HepG2 (cell line): ENCODE data around the gene MRPL43. TPM values are rescaled to one million over a fixed set of nuclear protein-coding genes. Genes with fewer than 3 reads are reported as not detected.

Experiments
- GZF1 ChIP-seq: sonication (generic); formaldehyde crosslinking; IDR thresholded peaks from 2 replicates; pipeline ENCODE4 v1.5.1; 2020; ENCODE audit warnings: mild to moderate bottlenecking, missing genetic modification reagents
- KAT2B ChIP-seq: fragments of 150-350 bp; IDR thresholded peaks from 2 replicates; pipeline ENCODE4 v1.6.1; 2014; ENCODE audit warnings: low read depth, low read length, borderline replicate concordance
- MEIS1 ChIP-seq: sonication (generic); formaldehyde crosslinking; IDR thresholded peaks from 2 replicates; pipeline ENCODE4 v1.9.0; 2021; ENCODE audit warnings: mild to moderate bottlenecking, missing genetic modification reagents, moderate library complexity, borderline replicate concordance
- MIER3 ChIP-seq: IDR thresholded peaks from 2 replicates; pipeline ENCODE4 v1.6.1; 2016; ENCODE audit warnings: missing compliant biosample characterization, borderline replicate concordance
- RAD21 ChIP-seq: fragments of 450-650 bp; formaldehyde crosslinking; IDR thresholded peaks from 2 replicates; pipeline ENCODE4 v1.5.0; 2020; ENCODE audit warnings: mild to moderate bottlenecking
- TBX3 ChIP-seq: fragments of 450-650 bp; IDR thresholded peaks from 2 replicates; pipeline ENCODE4 v1.6.1; 2017; ENCODE audit warnings: antibody characterized with exemption, mild to moderate bottlenecking, inconsistent platforms, borderline replicate concordance
- ZNF160 ChIP-seq: sonication (generic); formaldehyde crosslinking; IDR thresholded peaks from 2 replicates; pipeline ENCODE4 v1.8.0; 2022; ENCODE audit warnings: mild to moderate bottlenecking, inconsistent platforms, missing genetic modification reagents
- ZNF224 ChIP-seq: sonication (generic); formaldehyde crosslinking; IDR thresholded peaks from 2 replicates; pipeline ENCODE4 v1.5.0; 2020; ENCODE audit warnings: mild to moderate bottlenecking, missing genetic modification reagents
- ZNF3 ChIP-seq: IDR thresholded peaks from 2 replicates; pipeline ENCODE4 v1.7.0; 2017; ENCODE audit warnings: inconsistent platforms
- ZNF431 ChIP-seq: sonication (generic); formaldehyde crosslinking; IDR thresholded peaks from 2 replicates; pipeline ENCODE4 v1.9.0; 2022; ENCODE audit warnings: missing genetic modification reagents, low read depth, mild to moderate bottlenecking, borderline replicate concordance
- ZNF619 ChIP-seq: sonication (generic); formaldehyde crosslinking; IDR thresholded peaks from 2 replicates; pipeline ENCODE4 v1.4.0; 2020; ENCODE audit warnings: mild to moderate bottlenecking, missing genetic modification reagents
- ZNF761 ChIP-seq: sonication (generic); formaldehyde crosslinking; conservative IDR thresholded peaks from 2 replicates; pipeline ENCODE4 v1.4.0; 2020; ENCODE audit warnings: mild to moderate bottlenecking, missing genetic modification reagents
- polyA plus RNA-seq, 8 experiments: library from polyadenylated mRNA; depleted of rRNA in 3 of 8; stranded (reverse) in 7 of 8; unstranded in 1 of 8; fragments of >200 nt; fragmentation: Illumina TruSeq in 4 of 8; extraction: Trizol in 4 of 8; gene quantifications; 2 replicates each; pipeline versions ENCODE4 v1.2.1 to v1.2.3, GENCODE V29; 2011 to 2016; ENCODE audit warnings: low read depth in 4 of 8, missing spikeins in 1 of 8, mixed read lengths in 1 of 8; ENCODE audit not compliant: insufficient read depth in 1 of 8
- total RNA-seq, 5 experiments: library from RNA; depleted of rRNA; stranded (reverse); fragments of >200 nt; fragmentation: Illumina TruSeq; extraction: Trizol; gene quantifications; 2 replicates each; pipeline ENCODE4 v1.2.3, GENCODE V29; 2016; ENCODE audit warnings: low read depth in 1 of 5
- TF ChIP-seq, protein P1 (sequence below): sonication (generic); formaldehyde crosslinking; IDR thresholded peaks from 2 replicates; pipeline ENCODE4 v1.4.0; 2020; ENCODE audit warnings: missing genetic modification reagents
- TF ChIP-seq, protein P2 (sequence below), 2 experiments: fragments of 450-650 bp in 1 of 2; sonication (generic) in 1 of 2; formaldehyde crosslinking; IDR thresholded peaks; 2 replicates each; pipeline versions ENCODE4 v1.5.0 to v1.8.0; 2020 to 2022; ENCODE audit warnings: mild to moderate bottlenecking in 1 of 2, missing genetic modification reagents in 1 of 2
- TF ChIP-seq, protein P3 (sequence below): sonication (generic); formaldehyde crosslinking; IDR thresholded peaks from 2 replicates; pipeline ENCODE4 v1.8.0; 2023; ENCODE audit warnings: mild to moderate bottlenecking, missing genetic modification reagents
- TF ChIP-seq, protein P4 (sequence below): sonication (generic); formaldehyde crosslinking; IDR thresholded peaks from 2 replicates; pipeline ENCODE4 v1.4.0; 2020; ENCODE audit warnings: mild to moderate bottlenecking, missing genetic modification reagents
- TF ChIP-seq, protein P5 (sequence below): IDR thresholded peaks from 2 replicates; pipeline ENCODE4 v1.6.1; 2012; ENCODE audit warnings: inconsistent platforms

MRPL43 gene
- total and polyA plus RNA-seq, 2 of the 13 experiments (the other 11 are each of a cell fraction or from before 2014, with no cell fraction given): 71.0 to 73.7 TPM

DNA sequence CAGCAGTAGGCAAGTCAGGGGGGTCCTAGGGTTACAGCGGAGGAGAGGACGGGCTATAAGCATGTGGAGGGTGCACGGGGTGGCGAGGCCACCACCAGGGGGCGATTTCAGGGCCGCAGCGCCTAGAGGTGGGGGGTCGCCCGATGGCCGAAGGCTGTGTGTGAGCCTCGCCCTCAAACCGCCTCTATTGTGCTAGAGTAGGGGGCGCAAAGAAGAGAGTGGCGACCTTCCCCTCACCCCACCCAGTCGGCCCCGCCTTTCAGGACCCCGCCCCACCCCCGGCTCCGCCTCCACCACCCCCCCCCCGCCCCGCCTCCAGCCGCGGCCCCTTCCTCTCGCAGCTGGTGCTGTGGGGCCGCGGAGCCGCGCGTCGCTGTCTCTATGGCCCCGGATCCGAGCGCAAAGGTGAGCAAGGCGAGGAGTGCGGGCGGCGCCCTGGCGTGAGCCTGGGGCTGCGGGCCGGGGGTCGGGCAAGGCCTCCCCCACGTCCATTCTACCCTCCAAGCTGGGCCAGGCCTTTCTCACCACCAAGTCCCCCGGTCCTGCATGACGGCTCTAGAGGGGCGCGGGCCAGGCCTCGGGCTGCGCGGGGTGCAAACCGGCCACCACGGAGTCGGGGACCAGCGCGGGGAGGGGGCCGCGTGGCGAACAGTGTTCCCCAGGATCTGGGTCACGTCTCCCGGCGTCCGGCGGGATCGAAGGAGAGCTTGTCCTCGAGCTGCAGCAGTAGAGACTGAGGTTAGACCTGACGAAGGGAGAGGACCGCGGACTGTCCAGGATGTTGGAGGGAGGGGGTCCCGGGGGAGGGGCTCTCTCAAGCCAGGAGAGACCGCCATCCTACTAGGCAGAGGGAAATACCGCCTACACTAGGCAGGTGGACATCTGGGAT lies 17.9 kb downstream of the MRPL43 start, which contains the start of gene SEMA4G (continued):
- TF ChIP-seq TBX3 (no peak), MEIS1 (no peak), ZNF761 (CRISPR knock-in tag) (no peak), ZNF160 (CRISPR knock-in tag) (0 out of 2 replicates have a peak, but pooled peaks have one; percentile 15), ZNF619 (CRISPR knock-in tag) (no peak), MIER3 (CRISPR knock-in tag) (no peak), ZNF3 (CRISPR knock-in tag) (no peak), RAD21 (CRISPR knock-in tag) (peak; percentile 70), ZNF431 (CRISPR knock-in tag) (peak; percentile 15; the same call in 1 of the 2 replicates), KAT2B (no peak), GZF1 (no peak), ZNF224 (CRISPR knock-in tag) (no peak)
- TF ChIP-seq, protein P1, sequence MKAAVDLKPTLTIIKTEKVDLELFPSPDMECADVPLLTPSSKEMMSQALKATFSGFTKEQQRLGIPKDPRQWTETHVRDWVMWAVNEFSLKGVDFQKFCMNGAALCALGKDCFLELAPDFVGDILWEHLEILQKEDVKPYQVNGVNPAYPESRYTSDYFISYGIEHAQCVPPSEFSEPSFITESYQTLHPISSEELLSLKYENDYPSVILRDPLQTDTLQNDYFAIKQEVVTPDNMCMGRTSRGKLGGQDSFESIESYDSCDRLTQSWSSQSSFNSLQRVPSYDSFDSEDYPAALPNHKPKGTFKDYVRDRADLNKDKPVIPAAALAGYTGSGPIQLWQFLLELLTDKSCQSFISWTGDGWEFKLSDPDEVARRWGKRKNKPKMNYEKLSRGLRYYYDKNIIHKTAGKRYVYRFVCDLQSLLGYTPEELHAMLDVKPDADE: no peak
- TF ChIP-seq, protein P2, sequence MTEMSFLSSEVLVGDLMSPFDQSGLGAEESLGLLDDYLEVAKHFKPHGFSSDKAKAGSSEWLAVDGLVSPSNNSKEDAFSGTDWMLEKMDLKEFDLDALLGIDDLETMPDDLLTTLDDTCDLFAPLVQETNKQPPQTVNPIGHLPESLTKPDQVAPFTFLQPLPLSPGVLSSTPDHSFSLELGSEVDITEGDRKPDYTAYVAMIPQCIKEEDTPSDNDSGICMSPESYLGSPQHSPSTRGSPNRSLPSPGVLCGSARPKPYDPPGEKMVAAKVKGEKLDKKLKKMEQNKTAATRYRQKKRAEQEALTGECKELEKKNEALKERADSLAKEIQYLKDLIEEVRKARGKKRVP (CRISPR knock-in tag; IDR thresholded peaks at IDR 0.05): no peak
- TF ChIP-seq, protein P3, sequence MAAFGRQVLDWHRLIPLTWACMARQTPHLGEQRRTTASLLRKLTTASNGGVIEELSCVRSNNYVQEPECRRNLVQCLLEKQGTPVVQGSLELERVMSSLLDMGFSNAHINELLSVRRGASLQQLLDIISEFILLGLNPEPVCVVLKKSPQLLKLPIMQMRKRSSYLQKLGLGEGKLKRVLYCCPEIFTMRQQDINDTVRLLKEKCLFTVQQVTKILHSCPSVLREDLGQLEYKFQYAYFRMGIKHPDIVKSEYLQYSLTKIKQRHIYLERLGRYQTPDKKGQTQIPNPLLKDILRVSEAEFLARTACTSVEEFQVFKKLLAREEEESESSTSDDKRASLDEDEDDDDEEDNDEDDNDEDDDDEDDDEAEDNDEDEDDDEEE: peak; percentile 4; the same call in 1 of the 2 replicates
- TF ChIP-seq, protein P4, sequence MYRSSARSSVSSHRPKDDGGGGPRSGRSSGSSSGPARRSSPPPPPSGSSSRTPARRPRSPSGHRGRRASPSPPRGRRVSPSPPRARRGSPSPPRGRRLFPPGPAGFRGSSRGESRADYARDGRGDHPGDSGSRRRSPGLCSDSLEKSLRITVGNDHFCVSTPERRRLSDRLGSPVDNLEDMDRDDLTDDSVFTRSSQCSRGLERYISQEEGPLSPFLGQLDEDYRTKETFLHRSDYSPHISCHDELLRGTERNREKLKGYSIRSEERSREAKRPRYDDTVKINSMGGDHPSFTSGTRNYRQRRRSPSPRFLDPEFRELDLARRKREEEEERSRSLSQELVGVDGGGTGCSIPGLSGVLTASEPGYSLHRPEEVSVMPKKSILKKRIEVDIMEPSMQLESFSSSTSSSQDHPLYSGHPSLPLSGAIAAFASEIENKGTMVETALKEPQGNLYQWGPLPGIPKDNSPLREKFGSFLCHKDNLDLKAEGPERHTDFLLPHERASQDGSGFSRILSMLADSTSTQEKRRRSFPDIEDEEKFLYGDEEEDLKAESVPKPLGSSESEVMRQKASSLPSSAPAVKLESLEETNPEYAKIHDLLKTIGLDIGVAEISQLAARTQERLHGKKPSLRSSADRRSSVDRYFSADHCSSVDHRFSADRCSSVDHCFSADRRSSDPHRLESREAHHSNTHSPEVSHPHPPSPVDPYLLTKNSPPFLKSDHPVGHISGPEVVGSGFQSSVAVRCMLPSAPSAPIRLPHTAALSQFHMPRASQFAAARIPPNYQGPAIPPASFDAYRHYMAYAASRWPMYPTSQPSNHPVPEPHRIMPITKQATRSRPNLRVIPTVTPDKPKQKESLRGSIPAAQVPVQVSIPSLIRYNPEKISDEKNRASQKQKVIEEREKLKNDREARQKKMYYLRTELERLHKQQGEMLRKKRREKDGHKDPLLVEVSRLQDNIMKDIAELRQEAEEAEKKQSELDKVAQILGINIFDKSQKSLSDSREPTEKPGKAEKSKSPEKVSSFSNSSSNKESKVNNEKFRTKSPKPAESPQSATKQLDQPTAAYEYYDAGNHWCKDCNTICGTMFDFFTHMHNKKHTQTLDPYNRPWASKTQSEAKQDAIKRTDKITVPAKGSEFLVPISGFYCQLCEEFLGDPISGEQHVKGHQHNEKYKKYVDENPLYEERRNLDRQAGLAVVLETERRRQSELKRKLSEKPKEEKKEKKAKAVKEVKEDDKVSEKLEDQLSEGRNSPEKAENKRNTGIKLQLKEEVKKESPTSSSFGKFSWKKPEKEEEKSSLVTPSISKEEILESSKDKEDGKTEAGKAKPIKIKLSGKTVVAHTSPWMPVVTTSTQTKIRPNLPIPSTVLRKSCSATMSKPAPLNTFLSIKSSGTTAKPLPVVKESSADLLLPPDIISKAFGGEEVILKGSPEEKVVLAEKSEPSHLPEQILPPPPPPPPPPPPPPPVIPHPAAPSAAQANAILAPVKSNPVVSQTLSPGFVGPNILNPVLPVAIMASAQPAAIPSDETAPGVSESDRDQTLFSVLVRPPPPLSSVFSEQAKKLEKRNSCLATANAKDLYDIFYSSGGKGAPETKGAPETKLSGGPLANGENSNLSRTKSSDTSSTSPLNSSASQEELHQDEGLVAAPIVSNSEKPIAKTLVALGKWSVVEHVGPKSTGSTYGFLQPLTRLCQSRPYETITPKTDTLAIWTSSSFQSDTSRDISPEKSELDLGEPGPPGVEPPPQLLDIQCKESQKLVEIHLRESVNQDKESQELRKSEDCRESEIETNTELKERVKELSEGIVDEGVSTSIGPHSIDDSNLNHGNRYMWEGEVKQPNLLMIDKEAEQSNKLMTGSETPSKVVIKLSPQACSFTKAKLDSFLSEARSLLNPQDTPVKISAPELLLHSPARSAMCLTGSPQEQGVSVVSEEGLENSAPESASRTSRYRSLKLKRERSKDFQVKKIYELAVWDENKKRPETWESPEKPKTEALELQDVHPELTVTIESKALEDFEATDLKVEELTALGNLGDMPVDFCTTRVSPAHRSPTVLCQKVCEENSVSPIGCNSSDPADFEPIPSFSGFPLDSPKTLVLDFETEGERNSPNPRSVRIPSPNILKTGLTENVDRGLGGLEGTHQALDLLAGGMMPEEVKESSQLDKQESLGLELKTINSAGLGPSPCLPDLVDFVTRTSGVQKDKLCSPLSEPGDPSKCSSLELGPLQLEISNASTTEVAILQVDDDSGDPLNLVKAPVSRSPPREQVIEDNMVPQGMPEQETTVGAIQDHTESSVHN (CRISPR knock-in tag): 0 out of 2 replicates have a peak, but pooled peaks have one; percentile 13
- TF ChIP-seq, protein P5, sequence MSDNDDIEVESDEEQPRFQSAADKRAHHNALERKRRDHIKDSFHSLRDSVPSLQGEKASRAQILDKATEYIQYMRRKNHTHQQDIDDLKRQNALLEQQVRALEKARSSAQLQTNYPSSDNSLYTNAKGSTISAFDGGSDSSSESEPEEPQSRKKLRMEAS: no peak
